HepG2 (cell line): ENCODE measurements around the gene STKLD1. TPM values are rescaled to one million over a fixed set of nuclear protein-coding genes. Genes with fewer than 3 reads are reported as not detected.

Experiments
- AFF4 ChIP-seq: sonication (generic); formaldehyde crosslinking; IDR thresholded peaks from 2 replicates; pipeline ENCODE4 v1.4.0; 2020; ENCODE audit warnings: missing genetic modification reagents
- KAT2B ChIP-seq: fragments of 150-350 bp; IDR thresholded peaks from 2 replicates; pipeline ENCODE4 v1.6.1; 2014; ENCODE audit warnings: low read depth, low read length, borderline replicate concordance
- PATZ1 ChIP-seq: sonication (generic); formaldehyde crosslinking; IDR thresholded peaks from 2 replicates; pipeline ENCODE4 v1.4.0; 2020; ENCODE audit warnings: missing genetic modification reagents
- PPARG ChIP-seq: conservative IDR thresholded peaks from 2 replicates; pipeline ENCODE4 v1.6.1; 2016; ENCODE audit warnings: missing biosample characterization, missing genetic modification reagents
- REPIN1 ChIP-seq: sonication (generic); formaldehyde crosslinking; IDR thresholded peaks from 2 replicates; pipeline ENCODE4 v1.8.0; 2022; ENCODE audit warnings: missing genetic modification reagents, low read depth, mild to moderate bottlenecking, borderline replicate concordance
- TCF7L2 ChIP-seq: IDR thresholded peaks from 2 replicates; pipeline ENCODE4 v1.6.1; 2011; ENCODE audit warnings: mild to moderate bottlenecking, low read depth, low read length, moderate library complexity
- ZNF318 ChIP-seq: sonication (generic); formaldehyde crosslinking; IDR thresholded peaks from 2 replicates; pipeline ENCODE4 v1.4.0; 2020; ENCODE audit warnings: mild to moderate bottlenecking, missing genetic modification reagents
- ZNF331 ChIP-seq: sonication (generic); formaldehyde crosslinking; IDR thresholded peaks from 2 replicates; pipeline ENCODE4 v1.4.0; 2020; ENCODE audit warnings: missing genetic modification reagents
- ZNF547 ChIP-seq: sonication (generic); formaldehyde crosslinking; IDR thresholded peaks from 2 replicates; pipeline ENCODE4 v1.5.1; 2020; ENCODE audit warnings: mild to moderate bottlenecking, missing genetic modification reagents
- ZNF652 ChIP-seq: IDR thresholded peaks from 2 replicates; pipeline ENCODE4 v1.6.1; 2016; ENCODE audit warnings: low read depth, borderline replicate concordance
- polyA plus RNA-seq, 8 experiments: library from polyadenylated mRNA; depleted of rRNA in 3 of 8; stranded (reverse) in 7 of 8; unstranded in 1 of 8; fragments of >200 nt; fragmentation: Illumina TruSeq in 4 of 8; extraction: Trizol in 4 of 8; gene quantifications; 2 replicates each; pipeline versions ENCODE4 v1.2.1 to v1.2.3, GENCODE V29; 2011 to 2016; ENCODE audit warnings: low read depth in 4 of 8, missing spikeins in 1 of 8, mixed read lengths in 1 of 8; ENCODE audit not compliant: insufficient read depth in 1 of 8
- total RNA-seq, 5 experiments: library from RNA; depleted of rRNA; stranded (reverse); fragments of >200 nt; fragmentation: Illumina TruSeq; extraction: Trizol; gene quantifications; 2 replicates each; pipeline ENCODE4 v1.2.3, GENCODE V29; 2016; ENCODE audit warnings: low read depth in 1 of 5
- TF ChIP-seq, protein P1 (sequence below): sonication (generic); formaldehyde crosslinking; IDR thresholded peaks from 2 replicates; pipeline ENCODE4 v1.5.0; 2020; ENCODE audit warnings: mild to moderate bottlenecking, low read depth, missing genetic modification reagents, borderline replicate concordance
- TF ChIP-seq, protein P2 (sequence below): sonication (generic); formaldehyde crosslinking; conservative IDR thresholded peaks from 2 replicates; pipeline ENCODE4 v1.4.0; 2020; ENCODE audit warnings: missing genetic modification reagents

STKLD1 gene
- total and polyA plus RNA-seq, 2 of the 13 experiments (the other 11 are each of a cell fraction or from before 2014, with no cell fraction given): 1.5 to 2.2 TPM

- TF ChIP-seq ZNF318 (no peak), ZNF652 (0 out of 2 replicates have a peak, but pooled peaks have one; percentile 3), TCF7L2 (no peak), AFF4 (CRISPR knock-in tag) (no peak), ZNF331 (CRISPR knock-in tag) (0 out of 2 replicates have a peak, but pooled peaks have one; percentile 1), KAT2B (no peak), PATZ1 (CRISPR knock-in tag) (no peak), REPIN1 (CRISPR knock-in tag) (no peak), PPARG (no peak), ZNF547 (CRISPR knock-in tag) (no peak)
- TF ChIP-seq, protein P1, sequence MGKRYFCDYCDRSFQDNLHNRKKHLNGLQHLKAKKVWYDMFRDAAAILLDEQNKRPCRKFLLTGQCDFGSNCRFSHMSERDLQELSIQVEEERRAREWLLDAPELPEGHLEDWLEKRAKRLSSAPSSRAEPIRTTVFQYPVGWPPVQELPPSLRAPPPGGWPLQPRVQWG (CRISPR knock-in tag): no peak
- TF ChIP-seq, protein P2, sequence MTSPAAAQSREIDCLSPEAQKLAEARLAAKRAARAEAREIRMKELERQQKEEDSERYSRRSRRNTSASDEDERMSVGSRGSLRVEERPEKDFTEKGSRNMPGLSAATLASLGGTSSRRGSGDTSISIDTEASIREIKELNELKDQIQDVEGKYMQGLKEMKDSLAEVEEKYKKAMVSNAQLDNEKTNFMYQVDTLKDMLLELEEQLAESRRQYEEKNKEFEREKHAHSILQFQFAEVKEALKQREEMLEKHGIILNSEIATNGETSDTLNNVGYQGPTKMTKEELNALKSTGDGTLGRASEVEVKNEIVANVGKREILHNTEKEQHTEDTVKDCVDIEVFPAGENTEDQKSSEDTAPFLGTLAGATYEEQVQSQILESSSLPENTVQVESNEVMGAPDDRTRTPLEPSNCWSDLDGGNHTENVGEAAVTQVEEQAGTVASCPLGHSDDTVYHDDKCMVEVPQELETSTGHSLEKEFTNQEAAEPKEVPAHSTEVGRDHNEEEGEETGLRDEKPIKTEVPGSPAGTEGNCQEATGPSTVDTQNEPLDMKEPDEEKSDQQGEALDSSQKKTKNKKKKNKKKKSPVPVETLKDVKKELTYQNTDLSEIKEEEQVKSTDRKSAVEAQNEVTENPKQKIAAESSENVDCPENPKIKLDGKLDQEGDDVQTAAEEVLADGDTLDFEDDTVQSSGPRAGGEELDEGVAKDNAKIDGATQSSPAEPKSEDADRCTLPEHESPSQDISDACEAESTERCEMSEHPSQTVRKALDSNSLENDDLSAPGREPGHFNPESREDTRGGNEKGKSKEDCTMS: no peak
These were observed 1.5 kb upstream of the STKLD1 start (continued) for GRCh38 chr9:133374612-133375115.
